Measurements from ENCODE around the gene ZDHHC11B.

DNA sequence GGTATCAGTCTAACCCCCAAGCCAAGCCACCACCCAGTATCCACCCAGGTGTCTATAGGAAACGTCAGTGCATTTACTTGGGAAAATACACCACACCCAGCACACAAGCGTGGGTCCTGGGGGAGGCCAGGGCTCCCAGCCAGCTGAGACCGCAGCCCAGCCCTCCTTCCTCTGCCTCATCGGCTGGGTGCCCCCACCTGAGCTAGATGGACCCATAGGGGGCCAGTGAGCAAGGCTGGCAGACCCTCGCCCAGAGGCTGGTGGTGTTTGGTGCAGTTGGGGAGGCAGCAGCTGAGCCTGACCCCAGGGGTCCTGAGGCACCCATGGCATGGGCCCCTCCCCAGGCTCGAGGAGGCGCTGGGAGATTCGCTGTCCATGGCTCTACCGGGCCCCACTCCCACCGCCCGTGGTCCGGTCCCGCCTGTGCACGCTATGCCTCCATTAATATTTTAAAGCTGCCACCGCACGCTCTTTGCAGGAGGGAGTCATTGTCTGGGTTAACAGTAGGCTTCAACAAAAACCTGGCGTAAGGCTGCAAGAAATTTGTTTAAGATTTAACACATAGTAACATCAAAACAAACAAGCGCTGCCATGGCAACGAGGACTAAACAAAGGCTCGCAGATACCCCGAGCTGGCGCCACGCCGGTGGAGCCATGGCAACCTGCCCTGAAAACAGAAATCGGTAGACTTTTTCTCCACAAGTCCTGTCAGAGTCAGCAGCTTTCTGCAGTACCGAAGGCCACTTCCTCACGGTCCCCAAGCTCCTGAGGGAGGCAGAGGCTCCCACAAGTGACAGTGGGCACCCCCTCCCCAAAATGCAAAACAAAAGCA lies 112.0 kb downstream of the ZDHHC11B start:
- TF ChIP-seq, protein P1, sequence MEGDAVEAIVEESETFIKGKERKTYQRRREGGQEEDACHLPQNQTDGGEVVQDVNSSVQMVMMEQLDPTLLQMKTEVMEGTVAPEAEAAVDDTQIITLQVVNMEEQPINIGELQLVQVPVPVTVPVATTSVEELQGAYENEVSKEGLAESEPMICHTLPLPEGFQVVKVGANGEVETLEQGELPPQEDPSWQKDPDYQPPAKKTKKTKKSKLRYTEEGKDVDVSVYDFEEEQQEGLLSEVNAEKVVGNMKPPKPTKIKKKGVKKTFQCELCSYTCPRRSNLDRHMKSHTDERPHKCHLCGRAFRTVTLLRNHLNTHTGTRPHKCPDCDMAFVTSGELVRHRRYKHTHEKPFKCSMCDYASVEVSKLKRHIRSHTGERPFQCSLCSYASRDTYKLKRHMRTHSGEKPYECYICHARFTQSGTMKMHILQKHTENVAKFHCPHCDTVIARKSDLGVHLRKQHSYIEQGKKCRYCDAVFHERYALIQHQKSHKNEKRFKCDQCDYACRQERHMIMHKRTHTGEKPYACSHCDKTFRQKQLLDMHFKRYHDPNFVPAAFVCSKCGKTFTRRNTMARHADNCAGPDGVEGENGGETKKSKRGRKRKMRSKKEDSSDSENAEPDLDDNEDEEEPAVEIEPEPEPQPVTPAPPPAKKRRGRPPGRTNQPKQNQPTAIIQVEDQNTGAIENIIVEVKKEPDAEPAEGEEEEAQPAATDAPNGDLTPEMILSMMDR (IDR thresholded peaks at IDR 0.05), result no peak
- TF ChIP-seq POLR2A (IDR thresholded peaks at IDR 0.05), result no peak

Data from body of pancreas (tissue), 4 donors.